Osteocyte (in vitro differentiated cells): ENCODE results near the gene NAP1L5. TPM values are rescaled to one million over a fixed set of nuclear protein-coding genes. Genes with fewer than 3 reads are reported as not detected.

Source experiments
- DNase-seq: peaks from one replicate; pipeline ENCODE4 v3.0.0; 2021; ENCODE audit warnings: mixed read lengths; ENCODE audit not compliant: unreplicated experiment; ENCODE audit errors: extremely low spot score
- H3K27ac Mint-ChIP-seq: one replicate; pipeline ENCODE4 v1.8.0; 2021; ENCODE audit warnings: mild to moderate bottlenecking, mixed read lengths; ENCODE audit not compliant: unreplicated experiment
- H3K27me3 Mint-ChIP-seq: one replicate; pipeline ENCODE4 v1.8.0; 2021; ENCODE audit warnings: mixed read lengths; ENCODE audit not compliant: unreplicated experiment
- H3K36me3 Mint-ChIP-seq: one replicate; pipeline ENCODE4 v1.8.0; 2021; ENCODE audit warnings: mixed read lengths; ENCODE audit not compliant: unreplicated experiment
- H3K4me1 Mint-ChIP-seq: one replicate; pipeline ENCODE4 v1.8.0; 2021; ENCODE audit warnings: mixed read lengths; ENCODE audit not compliant: unreplicated experiment
- H3K4me3 Mint-ChIP-seq: one replicate; pipeline ENCODE4 v1.8.0; 2021; ENCODE audit warnings: mild to moderate bottlenecking, moderate library complexity, mixed read lengths; ENCODE audit not compliant: unreplicated experiment
- H3K9me3 Mint-ChIP-seq: one replicate; pipeline ENCODE4 v1.8.0; 2021; ENCODE audit warnings: mixed read lengths; ENCODE audit not compliant: unreplicated experiment
- CTCF ChIP-seq: fragments of 200-600 bp; sonication (generic); IDR thresholded peaks from 2 replicates; pipeline ENCODE4 v1.5.0; 2021; ENCODE audit warnings: antibody characterized with exemption, mild to moderate bottlenecking, moderate library complexity
- total RNA-seq: library from RNA; stranded (reverse); gene quantifications from 2 replicates; pipeline ENCODE4 v1.2.1, GENCODE V29; 2021

NAP1L5 gene
- total RNA-seq, 1 donor from 2014 or later, result 5.7 TPM

- Mint-ChIP-seq H3K36me3 (peaks cover 17% of the 10 kb centered on the region), H3K27ac (no peak overlapping the region)
These were observed 37.8 kb downstream of the NAP1L5 start for GRCh38 chr4:88659890-88660208.

GRCh38 chr4:88659055-88659889, 38.4 kb downstream of the NAP1L5 start:
- no peak for DNase-seq
- TF ChIP-seq CTCF, result peak; percentile 76
- Mint-ChIP-seq H3K27me3 (no peaks in the 10 kb centered on the region), H3K27ac (peak overlapping the region; percentile 28), H3K4me3 (no peak overlapping the region), H3K36me3 (peaks cover 15% of the 10 kb centered on the region), H3K9me3 (no peaks in the 10 kb centered on the region), H3K4me1 (peaks cover 35% of the 10 kb centered on the region)

More at GRCh38 chr4:88659890-88660208, 37.8 kb downstream of the NAP1L5 start:
- Mint-ChIP-seq H3K4me1 (peaks cover 35% of the 10 kb centered on the region), H3K27me3 (no peaks in the 10 kb centered on the region), H3K4me3 (no peak overlapping the region), H3K9me3 (no peaks in the 10 kb centered on the region)
- TF ChIP-seq CTCF, result no peak
- DNase-seq, result no peak

- Mint-ChIP-seq H3K27ac (no peak overlapping the region), H3K36me3 (peaks cover 14% of the 10 kb centered on the region), H3K4me3 (no peak overlapping the region), H3K4me1 (peaks cover 13% of the 10 kb centered on the region), H3K9me3 (no peaks in the 10 kb centered on the region), H3K27me3 (no peaks in the 10 kb centered on the region)
- TF ChIP-seq CTCF, result no peak
- DNase-seq, result no peak
These were observed 42.4 kb downstream of the NAP1L5 start for GRCh38 chr4:88655226-88655625.

GRCh38 chr4:88653371-88653946, 44.2 kb downstream of the NAP1L5 start:
- peaks cover 14% of the 10 kb centered on the region for H3K36me3 Mint-ChIP-seq
- H3K27me3 Mint-ChIP-seq, result no peaks in the 10 kb centered on the region
- H3K9me3 Mint-ChIP-seq, result no peaks in the 10 kb centered on the region
- no peak overlapping the region for H3K27ac Mint-ChIP-seq
- peaks cover 9% of the 10 kb centered on the region for H3K4me1 Mint-ChIP-seq
- no peak for DNase-seq
- H3K4me3 Mint-ChIP-seq, result no peak overlapping the region
- no peak for TF ChIP-seq CTCF

GRCh38 chr4:88649716-88650115, 47.9 kb downstream of the NAP1L5 start:
- Mint-ChIP-seq H3K4me1 (peaks cover 15% of the 10 kb centered on the region), H3K36me3 (no peaks in the 10 kb centered on the region), H3K4me3 (no peak overlapping the region), H3K27me3 (no peaks in the 10 kb centered on the region), H3K9me3 (no peaks in the 10 kb centered on the region), H3K27ac (no peak overlapping the region)
- TF ChIP-seq CTCF, result no peak
- no peak for DNase-seq
